HG03469 (cell line): ENCODE measurements around the gene SRGAP2C.
A peak's percentile ranks its signal among the peaks of the same experiment; 100 is the strongest.
"Not testable (repeated sequence)": the region's sequence is repeated elsewhere in the genome, so short reads cannot be mapped to it uniquely, and the experiment has no call there.

Experiments used
- ATAC-seq: cut with Tn5 transposase; IDR thresholded peaks from one replicate; pipeline ENCODE4 v1.9.1; 2021; ENCODE audit warnings: mild to moderate bottlenecking, moderate library complexity, moderate number of reproducible peaks; ENCODE audit not compliant: unreplicated experiment

The SRGAP2C gene

DNA sequence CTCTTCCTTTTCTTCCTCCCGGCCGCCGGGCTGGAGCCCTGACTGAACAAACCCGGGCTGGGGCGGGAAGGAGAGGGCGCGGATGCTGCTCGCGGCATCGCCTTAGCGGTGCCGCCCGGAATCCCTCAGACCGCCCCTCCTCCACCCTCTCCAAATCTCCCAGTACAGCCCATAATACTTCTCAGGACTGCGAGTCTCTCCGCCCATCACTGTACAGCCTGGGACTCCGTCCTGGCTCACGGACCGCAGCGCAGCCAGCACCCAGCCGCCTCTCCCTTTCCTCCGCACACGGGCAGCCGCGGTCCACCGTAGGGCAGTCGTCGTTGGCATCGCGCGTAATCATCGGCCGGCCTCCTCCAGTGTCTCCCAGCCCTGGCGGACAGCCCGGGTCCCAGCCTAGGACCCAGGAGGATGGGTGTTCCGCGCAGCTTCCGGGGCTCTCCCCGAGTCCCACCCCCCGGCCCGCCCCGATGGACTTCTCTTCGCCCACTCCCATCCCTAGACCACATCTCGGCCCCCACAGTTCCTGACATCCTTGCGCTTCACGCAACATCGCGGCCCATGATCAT, 449 bp downstream of the SRGAP2C start:
- not testable (repeated sequence) for ATAC-seq

DNA sequence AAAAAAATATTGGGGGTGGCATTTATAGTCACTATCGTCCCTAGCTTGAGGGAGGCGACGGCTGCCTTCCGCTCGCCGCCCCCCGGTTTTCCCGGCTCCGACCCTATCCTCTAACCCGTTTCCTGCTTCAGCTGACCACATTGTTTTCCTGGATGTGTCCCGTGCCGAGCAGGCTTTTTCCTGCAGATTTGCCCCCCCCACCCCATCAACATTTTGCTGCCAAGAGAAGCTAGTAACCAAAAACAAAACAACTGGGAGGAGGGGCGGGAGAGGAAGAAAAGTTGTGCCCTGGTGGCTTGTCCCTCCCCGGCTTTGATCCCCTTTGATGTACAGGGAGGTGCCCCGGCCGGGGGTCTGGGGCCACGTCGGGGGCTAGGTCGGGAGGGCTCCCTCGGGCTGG, 1.4 kb downstream of the SRGAP2C start:
- not testable (repeated sequence) for ATAC-seq

DNA sequence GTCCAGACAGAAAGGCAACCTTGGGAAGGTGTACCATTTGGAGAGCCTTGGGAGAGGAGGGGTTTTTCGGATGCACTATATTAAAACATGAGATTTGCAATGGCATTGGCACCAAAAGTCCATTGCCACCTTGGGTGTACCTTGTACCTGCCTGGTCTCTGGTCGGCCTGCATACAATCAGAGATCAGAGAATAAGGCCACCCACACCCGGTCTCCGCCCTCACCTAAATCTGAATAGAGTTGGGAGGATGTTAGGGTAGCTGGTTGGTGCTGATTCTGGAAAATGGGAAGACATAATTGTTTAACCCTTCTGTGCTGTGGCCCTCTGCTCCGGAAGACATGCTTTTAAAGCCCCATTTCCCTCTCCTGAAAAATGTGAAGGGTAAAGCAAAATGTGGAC, 3.1 kb downstream of the SRGAP2C start:
- not testable (repeated sequence) for ATAC-seq

DNA sequence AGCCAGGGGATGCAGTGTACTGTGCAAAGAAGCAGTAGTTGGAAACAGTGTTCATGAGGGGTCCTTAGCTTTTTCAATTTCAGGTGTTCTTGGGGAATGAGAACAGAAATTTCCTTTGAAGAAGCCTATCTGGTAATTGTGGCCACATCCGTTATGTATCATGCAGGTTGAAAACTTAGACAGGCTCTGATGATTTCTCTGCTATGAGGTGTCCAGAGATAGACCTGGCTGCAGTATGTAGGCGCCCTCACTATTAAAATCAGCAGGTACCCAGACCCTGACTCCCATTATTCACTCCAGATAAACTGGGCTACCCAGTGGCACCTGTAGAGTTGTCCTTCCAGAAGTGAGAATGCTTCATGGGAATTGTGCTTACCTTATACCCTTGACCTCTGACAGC, 7.7 kb downstream of the SRGAP2C start:
- ATAC-seq: not testable (repeated sequence)

DNA sequence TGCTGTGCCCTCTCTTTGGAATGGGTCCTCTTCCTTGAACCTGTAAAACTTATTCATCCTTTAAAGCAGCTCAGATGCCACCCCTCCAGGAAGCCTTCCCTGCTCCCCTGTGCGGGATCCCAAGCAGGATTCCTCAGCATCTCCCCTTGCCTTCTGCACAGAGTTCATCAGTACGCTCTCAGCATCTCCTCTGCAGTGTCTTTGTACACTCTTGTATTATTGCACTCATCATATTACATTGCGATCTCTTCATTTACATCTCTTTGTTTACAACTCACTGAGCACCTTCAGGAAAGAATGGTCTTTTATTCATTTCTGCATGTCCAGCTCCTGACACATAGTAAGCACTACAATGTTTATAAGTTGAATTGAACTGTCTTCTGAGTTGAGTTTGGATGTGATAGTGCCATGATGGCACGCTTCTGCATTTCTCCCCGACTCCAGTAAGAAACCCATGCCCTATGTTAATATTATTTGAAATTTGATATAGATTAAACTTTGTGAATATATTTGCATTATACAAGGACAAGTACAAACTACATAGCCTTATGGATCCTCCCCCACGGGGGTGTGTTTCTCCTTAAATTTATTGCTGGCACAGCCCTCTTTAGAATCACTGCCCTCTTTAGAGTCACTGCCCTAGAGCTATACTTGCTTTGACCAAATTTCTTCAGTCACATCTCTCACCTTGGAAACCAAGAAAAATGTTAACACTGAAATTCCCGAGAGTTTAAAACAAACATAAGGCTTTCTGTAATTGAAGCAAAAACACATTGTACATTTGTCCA, 12.5 kb downstream of the SRGAP2C start:
- ATAC-seq: not testable (repeated sequence)

DNA sequence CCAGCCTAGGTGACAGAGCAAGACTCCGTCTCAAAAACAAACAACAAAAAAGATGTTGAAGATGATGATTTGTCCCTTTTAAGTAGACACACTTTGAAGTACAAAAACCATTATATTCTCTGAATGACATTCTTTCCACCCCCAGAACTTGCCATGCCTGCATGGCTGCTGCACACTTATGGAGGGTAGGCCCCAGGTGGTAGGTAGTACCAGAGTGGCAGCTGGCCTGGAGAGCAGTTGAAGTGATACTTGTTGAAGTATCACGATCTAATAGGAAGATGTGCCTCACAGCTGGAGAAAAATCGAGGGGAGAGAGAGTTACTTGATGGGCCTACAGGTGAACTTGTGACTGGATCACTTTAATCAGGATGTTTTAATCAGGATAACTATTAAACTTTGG, 15.0 kb downstream of the SRGAP2C start:
- not testable (repeated sequence) for ATAC-seq

DNA sequence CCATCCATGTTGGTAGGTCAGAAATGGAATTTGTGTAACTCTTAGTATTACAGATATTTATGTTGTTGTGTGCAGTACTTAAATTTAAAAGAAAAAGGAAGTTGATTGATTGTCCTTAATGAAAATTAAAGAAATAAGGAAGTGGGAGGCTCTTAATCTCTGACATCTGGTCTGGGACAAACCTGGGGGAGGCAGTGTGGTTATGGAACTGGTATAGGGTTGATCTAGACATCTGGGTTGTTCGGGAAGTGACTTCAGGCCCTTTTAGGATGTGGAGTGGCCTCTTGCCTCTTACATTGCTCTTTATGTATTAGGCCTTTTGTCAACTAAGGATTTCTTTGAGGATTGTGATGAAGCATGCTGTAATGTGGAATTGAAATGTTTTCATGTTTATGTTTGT, 15.5 kb downstream of the SRGAP2C start:
- not testable (repeated sequence) for ATAC-seq

DNA sequence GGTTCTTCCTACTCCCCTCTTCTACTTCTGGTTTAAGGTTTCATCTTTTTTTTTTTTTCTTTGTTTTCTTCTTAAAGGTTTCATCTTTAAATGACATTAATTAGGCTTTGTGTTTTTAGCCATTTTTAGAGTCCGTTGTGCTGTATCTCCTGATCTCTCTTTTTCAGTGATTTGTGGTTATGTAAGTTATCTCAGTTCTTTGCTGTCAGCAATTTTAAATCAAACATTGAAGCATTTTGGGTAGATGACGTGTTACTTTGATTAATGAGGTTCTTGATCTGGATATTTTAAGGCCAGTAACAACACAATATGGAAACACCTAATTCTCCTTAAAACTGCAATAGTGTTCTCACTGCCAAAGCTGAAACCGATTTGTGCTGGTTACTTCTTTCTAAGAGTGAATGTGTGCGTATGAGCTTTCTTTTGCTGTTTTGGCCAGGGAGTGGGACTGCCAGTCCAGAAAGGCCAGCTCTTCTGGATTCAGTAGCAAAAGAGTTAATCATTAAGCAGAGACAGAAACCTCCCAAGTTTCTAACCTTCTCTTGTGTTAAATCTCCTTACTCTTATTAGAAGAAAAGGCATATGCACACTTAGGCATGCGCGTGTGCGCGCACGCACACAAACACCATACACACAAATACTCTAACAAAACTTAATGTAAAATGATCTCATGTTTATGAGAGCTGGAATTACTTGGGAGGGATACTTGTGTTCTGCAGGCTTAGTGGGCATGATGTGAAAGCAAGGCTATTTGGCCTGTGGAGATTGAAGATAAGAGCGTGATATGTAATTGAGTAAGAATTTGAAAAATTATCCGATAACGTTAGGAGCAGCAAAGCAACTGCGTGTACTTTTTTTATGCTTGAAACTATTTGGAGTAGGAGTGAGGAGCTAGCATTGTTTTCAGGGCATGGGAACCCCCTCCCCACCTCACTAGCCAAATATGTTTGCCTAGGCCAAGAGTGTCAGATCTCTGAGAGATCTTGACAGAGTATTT, 16.5 kb downstream of the SRGAP2C start:
- not testable (repeated sequence) for ATAC-seq

DNA sequence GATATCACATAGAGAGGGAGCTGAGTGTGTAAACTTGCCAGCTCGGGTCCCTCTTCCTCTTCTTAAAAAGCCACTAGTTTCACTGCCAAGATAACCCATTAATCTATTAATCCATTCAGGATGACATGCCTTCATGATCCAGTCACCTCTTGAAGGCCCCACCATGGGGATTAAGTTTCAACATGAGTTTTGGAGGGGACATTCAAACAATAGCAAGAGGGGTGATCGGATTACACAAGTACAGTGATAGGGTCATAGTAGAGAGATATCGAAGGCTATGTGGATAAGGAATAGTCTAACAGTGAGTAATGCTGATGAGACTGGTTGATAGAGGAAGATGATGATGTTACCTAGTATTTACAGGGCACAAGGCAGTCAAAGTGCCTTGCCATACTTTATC, 18.2 kb downstream of the SRGAP2C start:
- ATAC-seq: not testable (repeated sequence)

DNA sequence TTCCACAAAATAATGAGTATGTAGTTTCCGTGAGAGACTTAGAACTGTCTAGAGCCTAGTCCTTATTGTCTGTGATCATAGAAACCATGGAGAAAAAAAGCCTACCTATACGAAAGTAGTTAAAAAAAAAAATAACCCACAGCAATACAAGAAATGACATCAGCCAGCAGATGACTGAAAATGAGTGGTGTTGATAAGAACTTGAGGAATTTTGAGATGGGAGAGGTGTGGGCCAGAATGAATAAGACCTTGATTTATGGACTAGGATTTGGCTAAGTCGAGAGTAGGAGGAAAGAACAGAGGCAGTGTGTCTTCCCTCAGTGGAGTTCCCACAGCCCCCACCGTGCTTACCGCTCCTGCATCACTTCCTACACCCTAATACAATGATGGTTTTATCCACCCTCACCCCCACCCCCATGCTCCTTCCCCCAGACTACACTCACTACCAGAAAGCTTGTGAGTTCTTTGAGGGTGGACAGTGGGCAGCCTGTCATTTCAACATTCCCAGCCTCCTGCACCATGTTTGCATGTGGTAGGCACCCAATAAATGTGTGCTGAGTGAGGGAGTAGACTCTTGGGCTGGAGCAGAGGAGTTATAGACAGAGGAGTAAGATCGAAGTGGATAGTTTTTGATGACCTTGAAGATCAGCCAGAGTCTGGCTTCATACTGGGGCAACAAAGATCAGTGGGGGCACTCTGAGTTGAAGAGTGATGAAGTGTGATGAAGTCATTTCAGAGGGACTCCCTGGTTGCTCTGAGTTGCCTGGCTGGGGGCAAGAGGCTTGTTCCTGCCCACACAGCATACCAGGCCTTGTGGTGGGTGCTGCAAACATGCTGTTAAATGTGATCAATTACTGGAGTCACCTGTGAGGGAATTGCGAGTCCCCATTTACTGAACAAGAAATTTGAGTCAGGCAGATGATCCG, 21.3 kb downstream of the SRGAP2C start:
- not testable (repeated sequence) for ATAC-seq

DNA sequence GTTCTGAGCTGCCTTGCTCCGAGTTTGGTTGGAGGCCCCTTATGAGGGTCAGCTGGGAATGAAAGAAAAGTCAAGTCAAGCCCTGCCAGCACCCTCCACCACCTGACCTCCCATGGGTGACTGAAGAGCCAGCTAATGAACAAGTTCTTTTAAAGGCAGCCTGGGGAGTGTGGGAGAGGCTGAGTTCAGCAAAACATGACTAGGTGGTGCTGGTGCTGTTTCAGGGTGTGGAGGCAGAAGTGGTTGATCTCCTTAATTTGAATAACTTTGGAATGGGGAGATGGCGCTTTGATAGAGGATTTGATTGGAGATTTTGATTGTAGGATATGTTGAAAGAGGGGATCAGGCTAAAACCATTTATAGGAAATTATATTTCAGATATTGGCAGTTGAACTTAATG, 22.6 kb downstream of the SRGAP2C start:
- ATAC-seq: not testable (repeated sequence)

DNA sequence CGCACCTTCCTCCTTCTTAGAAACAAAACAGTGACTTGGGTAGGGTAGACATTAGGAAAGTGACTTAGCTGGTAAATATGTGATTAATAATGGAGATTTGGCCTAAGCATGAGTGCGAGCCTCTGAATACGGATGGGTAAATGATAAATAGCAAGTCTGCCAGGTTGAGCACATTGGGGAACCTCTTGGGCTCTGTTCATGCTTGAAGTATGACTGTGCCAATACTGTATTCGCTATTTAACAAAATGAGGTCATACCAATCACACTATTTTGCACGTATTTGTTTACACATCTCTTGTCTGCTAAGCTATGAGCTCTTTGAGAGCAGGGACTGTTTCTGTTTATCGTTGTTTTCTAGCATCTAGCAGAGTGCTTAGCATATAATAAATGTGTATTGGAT, 23.6 kb downstream of the SRGAP2C start:
- ATAC-seq: not testable (repeated sequence)

DNA sequence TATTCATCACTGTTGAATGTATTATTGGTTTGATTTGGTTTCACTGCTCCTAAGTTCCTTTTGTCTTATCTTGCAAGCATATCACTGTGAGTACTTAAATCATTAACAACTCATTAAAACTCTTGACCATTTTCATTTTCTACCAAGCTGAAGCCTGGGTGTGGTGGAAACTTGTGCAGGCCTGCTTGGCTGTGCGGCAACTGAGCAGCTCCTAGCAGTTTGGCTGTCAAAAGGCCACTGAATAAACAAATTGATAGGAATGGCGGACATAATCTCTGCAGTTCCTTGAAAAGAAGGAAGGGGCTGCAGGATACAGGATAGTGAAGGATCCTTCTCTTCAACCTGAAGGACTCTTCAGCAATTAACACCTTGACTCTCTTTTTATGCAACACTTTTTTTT, 26.0 kb downstream of the SRGAP2C start:
- ATAC-seq: not testable (repeated sequence)

DNA sequence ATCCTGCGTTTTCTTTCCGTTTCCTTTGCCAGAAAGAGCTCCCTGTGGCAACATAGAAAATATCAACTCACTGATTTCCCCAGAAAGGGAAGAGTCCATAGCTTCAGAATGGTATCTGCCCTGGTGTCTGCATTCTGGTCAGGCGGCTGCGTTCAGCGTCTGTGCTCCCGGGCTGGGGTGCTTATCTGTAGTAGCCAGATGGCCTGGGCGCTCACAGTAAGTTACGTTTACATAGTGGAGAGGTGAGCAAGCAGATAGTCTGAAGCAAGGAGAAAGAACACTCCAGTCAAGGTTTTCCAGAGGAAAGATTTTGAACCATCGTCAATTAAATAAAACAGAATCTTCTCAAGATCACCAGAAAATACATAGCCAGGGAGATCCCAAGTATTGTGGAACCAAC, 28.7 kb downstream of the SRGAP2C start:
- not testable (repeated sequence) for ATAC-seq

DNA sequence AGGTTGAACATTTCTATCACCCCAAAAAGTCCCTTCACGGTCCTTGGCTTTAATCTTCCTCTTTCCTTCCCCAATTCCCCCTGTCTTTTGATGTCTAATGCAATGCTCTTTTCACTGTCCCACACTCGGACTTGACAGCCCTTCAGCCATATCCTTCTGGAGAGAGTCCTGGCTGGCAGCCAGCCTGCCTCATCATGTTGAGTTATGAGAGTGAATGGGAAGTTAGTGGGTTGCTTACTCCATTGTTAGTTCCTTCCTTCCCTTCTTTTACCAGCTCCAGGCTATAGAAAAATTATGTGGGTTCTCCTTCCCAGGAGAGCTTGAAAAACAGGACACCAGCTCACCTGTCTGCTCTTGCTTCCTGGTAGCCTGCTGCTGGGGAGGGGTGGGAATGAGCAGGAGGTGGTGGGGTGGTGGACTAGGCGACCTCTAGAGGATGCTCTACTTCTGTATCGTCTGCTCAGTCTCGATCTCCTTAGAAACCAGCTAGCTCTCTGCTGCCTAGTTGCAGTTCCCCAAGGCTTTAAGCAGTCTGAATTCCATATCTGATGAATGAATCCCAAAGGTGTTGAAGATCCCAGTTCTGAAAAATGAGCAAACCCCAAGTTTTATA, 29.9 kb downstream of the SRGAP2C start:
- ATAC-seq: not testable (repeated sequence)

DNA sequence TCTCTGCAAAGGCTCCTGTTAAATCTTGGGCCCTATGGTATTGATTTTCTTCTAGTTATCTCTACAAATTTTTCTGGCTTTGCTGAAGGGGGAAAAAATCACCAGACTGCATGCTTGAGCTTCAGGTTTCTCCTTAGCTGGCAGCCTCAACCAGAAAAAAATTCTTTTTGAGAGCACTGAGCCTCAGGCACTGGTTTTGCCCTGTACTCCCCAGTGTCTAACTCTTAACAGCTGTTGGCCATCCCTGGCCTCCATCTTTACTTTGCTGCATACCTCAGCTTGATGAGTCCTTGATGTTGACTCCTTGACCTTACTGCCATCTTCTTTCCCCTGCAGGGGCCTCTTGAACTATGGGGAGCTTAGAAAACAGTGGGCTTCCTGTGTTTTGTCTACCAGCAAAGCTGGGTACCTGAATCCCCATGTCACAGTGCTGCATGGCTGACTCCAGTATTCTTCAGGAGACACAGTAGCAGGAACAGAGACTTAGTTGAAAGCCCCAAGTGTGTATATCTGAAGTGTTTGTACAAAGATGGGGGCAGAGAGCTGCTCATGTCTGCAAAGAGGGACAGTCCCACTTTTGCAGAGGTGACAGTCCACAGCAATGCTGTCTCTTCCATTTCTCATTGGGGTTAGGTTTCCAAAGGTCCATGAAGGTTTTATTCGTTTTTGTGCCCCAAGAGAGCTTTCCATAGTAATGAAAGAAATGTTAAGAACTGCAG, 31.1 kb downstream of the SRGAP2C start:
- not testable (repeated sequence) for ATAC-seq

DNA sequence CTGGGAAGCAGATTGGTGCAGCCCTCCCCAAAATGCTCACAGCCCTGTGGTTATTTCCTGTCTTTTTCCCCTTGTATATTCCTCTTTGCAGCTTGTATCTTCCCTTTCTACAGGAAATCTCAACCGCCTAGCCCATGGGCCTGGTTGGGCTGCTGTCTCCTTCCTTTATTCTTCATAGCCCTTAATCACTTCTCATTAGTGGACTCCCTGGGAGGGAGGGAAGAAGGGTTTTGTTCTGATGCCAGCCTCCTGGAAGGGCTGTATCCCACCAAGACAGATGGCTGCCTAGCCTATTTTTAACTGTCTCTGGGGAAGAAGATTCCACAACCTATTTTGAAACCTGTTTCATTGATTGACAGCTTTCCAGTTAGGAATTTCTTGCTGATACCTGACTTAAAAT, 31.9 kb downstream of the SRGAP2C start:
- ATAC-seq: not testable (repeated sequence)

DNA sequence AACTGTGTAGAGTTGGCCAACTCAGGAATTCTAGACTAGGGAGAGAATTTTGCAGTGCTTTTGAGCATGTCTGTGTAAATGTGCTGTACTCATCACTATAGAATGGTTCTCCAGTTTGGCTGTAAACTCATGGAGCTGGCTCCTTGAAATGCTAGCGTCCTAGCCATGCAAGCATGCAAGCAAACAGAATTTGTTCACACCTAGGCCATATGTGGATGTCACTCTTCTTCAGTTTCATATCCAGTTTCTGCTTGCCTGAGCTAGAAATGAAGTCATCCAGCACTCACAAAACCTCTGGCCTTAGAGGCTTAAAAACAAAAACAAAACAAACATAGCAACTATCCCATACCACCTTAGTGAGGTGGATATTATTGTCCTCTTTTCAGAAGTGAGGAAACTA, 37.0 kb downstream of the SRGAP2C start:
- ATAC-seq: peak; percentile 41

DNA sequence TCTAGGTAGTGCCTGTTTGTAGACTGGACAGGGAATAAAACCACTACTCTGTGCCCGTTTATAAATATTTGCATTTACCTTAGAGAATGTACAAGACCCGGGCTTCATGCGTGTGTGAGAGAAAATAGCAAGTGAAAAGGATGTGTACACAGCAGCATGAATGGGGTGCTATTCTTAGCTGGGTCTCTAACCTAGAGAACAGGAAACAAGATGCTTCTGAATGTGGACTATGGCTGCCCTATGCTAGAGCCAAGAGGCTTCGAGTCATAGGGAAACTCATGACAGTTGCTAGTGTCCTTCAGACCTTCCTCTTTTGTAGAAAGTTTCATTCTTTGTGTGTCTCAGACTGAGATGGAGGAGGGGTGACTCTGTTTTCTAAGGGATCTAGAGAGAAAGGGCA, 39.9 kb downstream of the SRGAP2C start:
- ATAC-seq: peak; percentile 98
